ENCODE results near the gene TRHDE.

TRHDE gene

GRCh38 chr12:72679147-72679757 is 407.1 kb downstream of the TRHDE start:
- H3K4me2 ChIP-seq, result no peak overlapping the region
- no peak overlapping the region for H3K9ac ChIP-seq
- no peaks in the 10 kb centered on the region for H4K20me1 ChIP-seq (ENCODE audit: insufficient read depth)
- H3K4me1 ChIP-seq (ENCODE audit: low read depth, poor library complexity, severe bottlenecking), result peaks cover 17% of the 10 kb centered on the region
- H3K79me2 ChIP-seq (ENCODE audit: insufficient read depth, low read depth), result no peaks in the 10 kb centered on the region
- no peak for TF ChIP-seq CTCF (conservative IDR thresholded peaks at IDR 0.05; ENCODE audit: low read depth, low read length)
- H3K27me3 ChIP-seq (ENCODE audit: insufficient read depth, low read depth), result no peaks in the 10 kb centered on the region
- no peaks in the 10 kb centered on the region for H3K36me3 ChIP-seq (ENCODE audit: insufficient read depth)
- no peak overlapping the region for H3K27ac ChIP-seq
- no peak overlapping the region for H2AFZ ChIP-seq (ENCODE audit: low read depth)
- H3K4me3 ChIP-seq (IDR thresholded peaks at IDR 0.05; ENCODE audit: insufficient read depth, low read depth, low read length), result no peak overlapping the region

DNA sequence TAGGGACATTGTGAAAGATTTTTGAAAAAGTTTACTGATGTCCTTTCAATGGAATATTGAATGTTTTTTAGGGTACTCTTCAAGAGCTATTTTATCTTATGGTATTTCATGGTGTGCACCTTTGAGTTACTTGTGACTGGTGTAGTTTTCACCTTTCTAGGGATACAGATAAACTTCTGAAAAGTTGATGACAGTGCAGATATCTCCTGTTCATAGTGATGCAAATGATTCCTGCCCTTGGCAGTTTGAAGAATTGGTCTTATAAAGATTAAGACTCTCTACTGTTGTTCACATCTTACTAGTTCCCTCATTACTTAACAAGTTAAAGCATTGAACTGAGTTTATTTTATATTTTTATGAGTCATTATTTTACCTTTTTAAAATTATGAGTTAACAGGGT is 408.9 kb downstream of the TRHDE start:
- Histone ChIP-seq H4K20me1 (ENCODE audit: insufficient read depth) (no peaks in the 10 kb centered on the region), H2AFZ (ENCODE audit: low read depth) (no peak overlapping the region), H3K4me2 (no peak overlapping the region), H3K9ac (no peak overlapping the region), H3K4me3 (IDR thresholded peaks at IDR 0.05; ENCODE audit: insufficient read depth, low read depth, low read length) (no peak overlapping the region), H3K27ac (no peak overlapping the region), H3K36me3 (ENCODE audit: insufficient read depth) (no peaks in the 10 kb centered on the region), H3K27me3 (ENCODE audit: insufficient read depth, low read depth) (no peaks in the 10 kb centered on the region), H3K79me2 (ENCODE audit: insufficient read depth, low read depth) (no peaks in the 10 kb centered on the region), H3K4me1 (ENCODE audit: low read depth, poor library complexity, severe bottlenecking) (peaks cover 10% of the 10 kb centered on the region)
- no peak for TF ChIP-seq CTCF (conservative IDR thresholded peaks at IDR 0.05; ENCODE audit: low read depth, low read length)

DNA sequence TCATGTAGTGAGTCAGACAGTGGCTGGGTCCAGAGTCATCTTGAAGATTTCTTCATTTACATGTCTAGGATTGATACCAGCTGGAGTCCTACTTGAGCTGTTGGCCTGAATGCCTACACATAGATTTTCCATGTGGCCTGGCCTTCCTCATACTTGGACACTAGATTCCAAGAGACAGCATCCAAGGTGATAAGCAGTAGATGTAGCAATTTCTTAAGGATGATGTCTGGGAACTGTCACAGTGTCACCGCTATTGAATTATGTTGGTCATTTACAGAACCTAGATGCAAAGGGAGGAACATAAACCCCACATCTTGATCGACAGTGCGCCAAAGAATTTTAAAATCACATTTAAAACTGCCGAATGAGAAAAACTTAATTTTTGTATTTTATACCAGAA is 412.3 kb downstream of the TRHDE start:
- no peak for TF ChIP-seq CTCF (conservative IDR thresholded peaks at IDR 0.05; ENCODE audit: low read depth, low read length)
- H3K9ac ChIP-seq, result no peak overlapping the region
- H3K4me3 ChIP-seq (IDR thresholded peaks at IDR 0.05; ENCODE audit: insufficient read depth, low read depth, low read length), result no peak overlapping the region

GRCh38 chr12:72692338-72692737 is 420.2 kb downstream of the TRHDE start:
- no peak overlapping the region for H3K27ac ChIP-seq
- H3K4me3 ChIP-seq (IDR thresholded peaks at IDR 0.05; ENCODE audit: insufficient read depth, low read depth, low read length), result no peak overlapping the region
- H3K9ac ChIP-seq, result no peak overlapping the region
- no peak overlapping the region for H2AFZ ChIP-seq (ENCODE audit: low read depth)
- H4K20me1 ChIP-seq (ENCODE audit: insufficient read depth), result no peaks in the 10 kb centered on the region
- peak overlapping the region; percentile 58 for H3K4me2 ChIP-seq
- H3K27me3 ChIP-seq (ENCODE audit: insufficient read depth, low read depth), result no peaks in the 10 kb centered on the region
- H3K4me1 ChIP-seq (ENCODE audit: low read depth, poor library complexity, severe bottlenecking), result peaks cover 30% of the 10 kb centered on the region
- no peaks in the 10 kb centered on the region for H3K36me3 ChIP-seq (ENCODE audit: insufficient read depth)
- H3K79me2 ChIP-seq (ENCODE audit: insufficient read depth, low read depth), result no peaks in the 10 kb centered on the region
- TF ChIP-seq CTCF (conservative IDR thresholded peaks at IDR 0.05; ENCODE audit: low read depth, low read length), result no peak

More for the DNA sequence above, 412.3 kb downstream of the TRHDE start:
- Histone ChIP-seq H3K4me1 (ENCODE audit: low read depth, poor library complexity, severe bottlenecking) (peaks cover 5% of the 10 kb centered on the region), H3K27me3 (ENCODE audit: insufficient read depth, low read depth) (no peaks in the 10 kb centered on the region), H3K4me2 (no peak overlapping the region), H3K36me3 (ENCODE audit: insufficient read depth) (no peaks in the 10 kb centered on the region), H4K20me1 (ENCODE audit: insufficient read depth) (no peaks in the 10 kb centered on the region), H3K27ac (no peak overlapping the region), H2AFZ (ENCODE audit: low read depth) (no peak overlapping the region), H3K79me2 (ENCODE audit: insufficient read depth, low read depth) (no peaks in the 10 kb centered on the region)
